NCI-H2196 treated with DMSO at 0.1 percent for 48 hours (cell line): ENCODE data around the gene PARD3.
"Not testable (repeated sequence)": the region's sequence is repeated elsewhere in the genome, so short reads cannot be mapped to it uniquely, and the experiment has no call there.

Experiments used
- DNase-seq: peaks from one replicate; lab custom pipeline; 2025; ENCODE audit not compliant: unreplicated experiment; lab: John Stamatoyannopoulos, UW

Gene PARD3

GRCh38 chr10:34768261-34768971 lies 46.7 kb downstream of the PARD3 start:
- peak; percentile 7 for DNase-seq

GRCh38 chr10:34766811-34767494 lies 48.1 kb downstream of the PARD3 start:
- DNase-seq: no peak

GRCh38 chr10:34766266-34766600 lies 48.9 kb downstream of the PARD3 start:
- DNase-seq: no peak

- DNase-seq: no peak
Measured at GRCh38 chr10:34764472-34764946, 50.6 kb downstream of the PARD3 start.

- no peak for DNase-seq
Measured at GRCh38 chr10:34762603-34763299, 52.3 kb downstream of the PARD3 start.

- DNase-seq: no peak
Measured at GRCh38 chr10:34762156-34762555, 52.9 kb downstream of the PARD3 start.

GRCh38 chr10:34761453-34761852 lies 53.6 kb downstream of the PARD3 start:
- no peak for DNase-seq

- DNase-seq: no peak
Measured at GRCh38 chr10:34760606-34761005, 54.5 kb downstream of the PARD3 start.

GRCh38 chr10:34759837-34760215 lies 55.3 kb downstream of the PARD3 start:
- no peak for DNase-seq

GRCh38 chr10:34759161-34759836 lies 55.8 kb downstream of the PARD3 start:
- no peak for DNase-seq

GRCh38 chr10:34758447-34758996 lies 56.6 kb downstream of the PARD3 start:
- no peak for DNase-seq

- no peak for DNase-seq
Measured at GRCh38 chr10:34757933-34758332, 57.2 kb downstream of the PARD3 start.

- not testable (repeated sequence) for DNase-seq
Measured at GRCh38 chr10:34757181-34757580, 57.9 kb downstream of the PARD3 start.

GRCh38 chr10:34756584-34756983 lies 58.5 kb downstream of the PARD3 start:
- DNase-seq: no peak

- DNase-seq: no peak
Measured at GRCh38 chr10:34753014-34753757, 61.9 kb downstream of the PARD3 start.

- no peak for DNase-seq
Measured at GRCh38 chr10:34751272-34751671, 63.8 kb downstream of the PARD3 start.

- DNase-seq: not testable (repeated sequence)
Measured at GRCh38 chr10:34750795-34751194, 64.3 kb downstream of the PARD3 start.

GRCh38 chr10:34748767-34749166 lies 66.3 kb downstream of the PARD3 start:
- no peak for DNase-seq

- DNase-seq: no peak
Measured at GRCh38 chr10:34748357-34748756, 66.7 kb downstream of the PARD3 start.

- DNase-seq: no peak
Measured at GRCh38 chr10:34746094-34746493, 69.0 kb downstream of the PARD3 start.

GRCh38 chr10:34745244-34745643 lies 69.9 kb downstream of the PARD3 start:
- DNase-seq: no peak
